ENCODE data around the gene APOA4.
"Not testable (repeated sequence)": the region's sequence is repeated elsewhere in the genome, so short reads cannot be mapped to it uniquely, and the experiment has no call there.

Gene APOA4

GRCh38 chr11:116849060-116849459 lies 26.0 kb upstream of the APOA4 start:
- no peak for DNase-seq (ENCODE audit: low read depth, low spot score)

- DNase-seq (ENCODE audit: low read depth, low spot score), result no peak
Observed at GRCh38 chr11:116847612-116848011, 24.5 kb upstream of the APOA4 start.

- no peak for DNase-seq (ENCODE audit: low read depth, low spot score)
Observed at GRCh38 chr11:116844722-116845121, 21.6 kb upstream of the APOA4 start.

GRCh38 chr11:116843661-116844060 lies 20.6 kb upstream of the APOA4 start:
- no peak for DNase-seq (ENCODE audit: low read depth, low spot score)

GRCh38 chr11:116842909-116843308 lies 19.8 kb upstream of the APOA4 start:
- no peak for DNase-seq (ENCODE audit: low read depth, low spot score)

- DNase-seq (ENCODE audit: low read depth, low spot score), result no peak
Observed at GRCh38 chr11:116842117-116842516, 19.0 kb upstream of the APOA4 start.

- no peak for DNase-seq (ENCODE audit: low read depth, low spot score)
Observed at GRCh38 chr11:116840746-116841296, 17.7 kb upstream of the APOA4 start.

GRCh38 chr11:116840224-116840745 lies 17.2 kb upstream of the APOA4 start:
- no peak for DNase-seq (ENCODE audit: low read depth, low spot score)

- DNase-seq (ENCODE audit: low read depth, low spot score), result no peak
Observed at GRCh38 chr11:116838321-116839084, 15.4 kb upstream of the APOA4 start.

GRCh38 chr11:116837231-116838091 lies 14.4 kb upstream of the APOA4 start, which contains the start of gene APOA1:
Gene APOA1 (minus strand): TSS chr11:116837622. CDS start chr11:116837387, 235 bp downstream.
- peak; percentile 16 for DNase-seq (ENCODE audit: low read depth, low spot score)

- DNase-seq (ENCODE audit: low read depth, low spot score), result no peak
Observed at GRCh38 chr11:116836632-116836991, 13.5 kb upstream of the APOA4 start.

GRCh38 chr11:116835791-116836631 lies 12.9 kb upstream of the APOA4 start:
- peak; percentile 98 for DNase-seq (ENCODE audit: low read depth, low spot score)

- DNase-seq (ENCODE audit: low read depth, low spot score), result no peak
Observed at GRCh38 chr11:116835042-116835772, 12.1 kb upstream of the APOA4 start.

- not testable (repeated sequence) for DNase-seq (ENCODE audit: low read depth, low spot score)
Observed at GRCh38 chr11:116834535-116835041, 11.5 kb upstream of the APOA4 start.

GRCh38 chr11:116833816-116834534 lies 10.9 kb upstream of the APOA4 start:
- no peak for DNase-seq (ENCODE audit: low read depth, low spot score)

GRCh38 chr11:116833491-116833815 lies 10.3 kb upstream of the APOA4 start:
- no peak for DNase-seq (ENCODE audit: low read depth, low spot score)

GRCh38 chr11:116832350-116833290 lies 9.5 kb upstream of the APOA4 start:
- no peak for DNase-seq (ENCODE audit: low read depth, low spot score)

- DNase-seq (ENCODE audit: low read depth, low spot score), result no peak
Observed at GRCh38 chr11:116831790-116832349, 8.8 kb upstream of the APOA4 start.
